ENCODE data around the gene ANXA9.

The ANXA9 gene

DNA sequence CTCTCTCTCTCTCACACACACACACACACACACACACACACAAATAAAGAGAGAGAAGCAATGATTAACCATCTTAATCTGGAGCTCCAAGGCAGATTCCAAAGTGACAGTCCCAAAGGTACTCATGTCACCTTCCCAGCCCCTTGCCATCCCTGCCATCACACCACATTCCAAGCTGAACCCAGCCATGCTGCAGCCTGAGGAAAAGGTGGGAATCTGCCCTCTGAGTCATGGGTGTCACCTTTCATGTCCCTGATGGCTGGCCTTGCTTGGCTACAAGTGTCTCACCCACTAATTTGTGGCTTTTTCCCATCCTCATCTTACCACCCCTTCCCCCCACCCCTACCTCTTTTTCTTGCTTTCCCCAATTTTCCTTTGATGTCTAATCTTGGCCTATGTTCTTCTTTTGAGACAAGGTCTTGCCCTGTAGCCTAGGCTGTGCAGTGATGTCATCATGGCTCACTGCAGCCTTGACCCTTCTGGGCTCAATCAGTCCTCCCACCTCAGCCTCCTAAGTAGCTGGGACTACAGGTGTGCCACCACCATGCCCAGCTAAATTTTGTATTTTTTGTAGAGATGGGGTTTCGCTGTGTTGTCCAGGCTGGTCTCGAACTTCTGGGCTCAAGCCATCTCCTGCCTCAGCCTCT, 3.2 kb downstream of the ANXA9 start:
- TF ChIP-seq, protein P1, sequence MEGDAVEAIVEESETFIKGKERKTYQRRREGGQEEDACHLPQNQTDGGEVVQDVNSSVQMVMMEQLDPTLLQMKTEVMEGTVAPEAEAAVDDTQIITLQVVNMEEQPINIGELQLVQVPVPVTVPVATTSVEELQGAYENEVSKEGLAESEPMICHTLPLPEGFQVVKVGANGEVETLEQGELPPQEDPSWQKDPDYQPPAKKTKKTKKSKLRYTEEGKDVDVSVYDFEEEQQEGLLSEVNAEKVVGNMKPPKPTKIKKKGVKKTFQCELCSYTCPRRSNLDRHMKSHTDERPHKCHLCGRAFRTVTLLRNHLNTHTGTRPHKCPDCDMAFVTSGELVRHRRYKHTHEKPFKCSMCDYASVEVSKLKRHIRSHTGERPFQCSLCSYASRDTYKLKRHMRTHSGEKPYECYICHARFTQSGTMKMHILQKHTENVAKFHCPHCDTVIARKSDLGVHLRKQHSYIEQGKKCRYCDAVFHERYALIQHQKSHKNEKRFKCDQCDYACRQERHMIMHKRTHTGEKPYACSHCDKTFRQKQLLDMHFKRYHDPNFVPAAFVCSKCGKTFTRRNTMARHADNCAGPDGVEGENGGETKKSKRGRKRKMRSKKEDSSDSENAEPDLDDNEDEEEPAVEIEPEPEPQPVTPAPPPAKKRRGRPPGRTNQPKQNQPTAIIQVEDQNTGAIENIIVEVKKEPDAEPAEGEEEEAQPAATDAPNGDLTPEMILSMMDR (conservative IDR thresholded peaks at IDR 0.05; ENCODE audit: low read length): no peak
- DNase-seq (ENCODE audit: low read depth): no peak
- H3K4me3 ChIP-seq (ENCODE audit: low read length): no peak overlapping the region

DNA sequence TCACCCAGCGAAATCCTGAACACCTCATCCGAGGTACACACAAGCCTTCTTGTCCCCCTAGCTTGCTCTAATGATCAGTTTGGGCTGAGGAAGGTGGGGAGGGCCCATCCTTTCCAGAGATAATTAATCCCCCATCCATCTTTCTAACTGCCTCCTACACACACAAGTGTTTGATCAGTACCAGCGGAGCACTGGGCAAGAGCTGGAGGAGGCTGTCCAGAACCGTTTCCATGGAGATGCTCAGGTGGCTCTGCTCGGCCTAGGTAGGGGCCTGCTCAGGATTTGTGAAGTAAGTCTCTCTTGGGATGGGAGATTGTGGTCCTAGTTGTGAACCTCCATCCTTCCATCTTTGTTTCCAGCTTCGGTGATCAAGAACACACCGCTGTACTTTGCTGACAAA, 5.8 kb downstream of the ANXA9 start:
- TF ChIP-seq, protein P1 (conservative IDR thresholded peaks at IDR 0.05; ENCODE audit: low read length): no peak
- H3K4me3 ChIP-seq (ENCODE audit: low read length): no peak overlapping the region
- no peak for DNase-seq (ENCODE audit: low read depth)

DNA sequence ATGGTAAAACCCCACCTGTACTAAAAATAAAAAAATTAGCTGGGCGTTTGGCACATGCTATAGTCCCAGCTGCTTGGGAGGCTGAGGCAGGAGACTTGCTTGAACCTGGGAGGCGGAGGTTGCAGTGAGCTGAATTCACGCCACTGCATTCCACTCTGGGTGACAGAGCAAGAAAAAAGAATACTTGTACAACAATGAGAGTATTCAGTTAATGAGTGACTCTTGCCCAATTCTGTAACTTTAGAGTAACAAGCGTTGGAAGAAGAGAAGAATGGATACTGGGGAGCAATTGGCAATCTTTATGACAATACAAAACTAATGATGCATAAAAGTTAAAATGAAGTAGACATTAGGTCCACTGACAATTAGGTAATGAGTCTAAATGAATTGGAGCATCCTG, 10.5 kb downstream of the ANXA9 start:
- no peak overlapping the region for H3K4me3 ChIP-seq (ENCODE audit: low read length)
- TF ChIP-seq, protein P1 (conservative IDR thresholded peaks at IDR 0.05; ENCODE audit: low read length): no peak
- no peak for DNase-seq (ENCODE audit: low read depth)

DNA sequence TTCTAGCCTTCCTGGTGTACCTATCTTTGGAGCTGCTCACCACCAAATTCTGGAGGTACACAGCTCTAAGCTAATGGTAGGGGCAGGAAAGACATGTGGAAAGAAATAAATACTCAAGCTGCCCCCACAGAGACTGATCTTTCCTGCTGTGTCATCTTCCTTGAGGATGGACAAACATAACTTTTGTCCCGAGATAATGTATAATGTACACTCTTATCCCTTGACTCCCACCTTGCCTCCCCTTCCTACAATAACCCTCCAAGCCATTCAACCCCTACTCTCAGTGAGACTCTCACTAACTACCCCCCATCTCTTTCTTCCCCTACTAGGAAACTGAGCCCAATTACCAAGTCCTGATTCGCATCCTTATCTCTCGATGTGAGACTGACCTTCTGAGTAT, 12.2 kb downstream of the ANXA9 start:
- no peak for DNase-seq (ENCODE audit: low read depth)
- TF ChIP-seq, protein P1 (conservative IDR thresholded peaks at IDR 0.05; ENCODE audit: low read length): no peak
- no peak overlapping the region for H3K4me3 ChIP-seq (ENCODE audit: low read length)

DNA sequence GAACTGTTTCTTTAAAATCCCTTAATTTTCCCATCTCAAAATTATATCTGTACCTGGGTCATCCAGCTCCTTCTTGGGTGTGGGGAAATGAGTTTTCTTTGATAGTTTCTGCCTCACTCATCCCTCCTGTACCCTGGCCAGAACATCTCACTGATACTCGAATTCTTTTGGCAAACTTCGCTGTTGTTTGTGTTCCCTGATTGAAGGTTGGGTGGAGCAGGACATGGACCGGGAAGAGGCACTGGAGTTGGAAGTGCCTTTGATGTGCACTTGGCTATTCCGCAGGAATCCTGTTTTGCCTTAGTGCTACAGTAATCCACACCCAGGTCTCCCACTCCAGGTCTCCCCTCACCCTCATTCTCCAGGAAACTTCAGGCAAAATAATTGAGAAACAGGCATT, 13.4 kb downstream of the ANXA9 start:
- no peak for DNase-seq (ENCODE audit: low read depth)
- TF ChIP-seq, protein P1 (conservative IDR thresholded peaks at IDR 0.05; ENCODE audit: low read length): no peak
- H3K4me3 ChIP-seq (ENCODE audit: low read length): no peak overlapping the region; the same call in 1 of the 2 replicates

DNA sequence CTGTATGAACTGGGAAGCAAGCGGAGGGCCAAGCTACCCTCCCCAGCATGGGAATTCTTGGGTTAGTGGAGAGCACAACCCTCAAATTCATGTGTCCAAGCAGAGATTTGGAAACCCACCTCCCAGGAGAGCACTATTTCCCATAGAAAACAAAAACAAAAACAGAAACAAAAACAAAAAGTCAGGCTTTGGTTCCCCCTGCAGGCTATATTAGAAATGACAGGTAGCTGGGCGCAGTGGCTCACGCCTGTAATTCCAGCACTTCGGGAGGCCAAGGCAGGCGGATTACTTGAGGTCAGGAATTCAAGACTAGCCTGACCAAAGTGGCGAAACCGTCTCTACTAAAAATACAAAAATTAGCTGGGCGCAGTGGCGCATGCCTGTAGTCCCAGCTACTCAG, 13.8 kb downstream of the ANXA9 start:
- H3K4me3 ChIP-seq (ENCODE audit: low read length): peak overlapping the region; percentile 40
- peak; percentile 64 for DNase-seq (ENCODE audit: low read depth)
- TF ChIP-seq, protein P1 (conservative IDR thresholded peaks at IDR 0.05; ENCODE audit: low read length): peak; percentile 69

DNA sequence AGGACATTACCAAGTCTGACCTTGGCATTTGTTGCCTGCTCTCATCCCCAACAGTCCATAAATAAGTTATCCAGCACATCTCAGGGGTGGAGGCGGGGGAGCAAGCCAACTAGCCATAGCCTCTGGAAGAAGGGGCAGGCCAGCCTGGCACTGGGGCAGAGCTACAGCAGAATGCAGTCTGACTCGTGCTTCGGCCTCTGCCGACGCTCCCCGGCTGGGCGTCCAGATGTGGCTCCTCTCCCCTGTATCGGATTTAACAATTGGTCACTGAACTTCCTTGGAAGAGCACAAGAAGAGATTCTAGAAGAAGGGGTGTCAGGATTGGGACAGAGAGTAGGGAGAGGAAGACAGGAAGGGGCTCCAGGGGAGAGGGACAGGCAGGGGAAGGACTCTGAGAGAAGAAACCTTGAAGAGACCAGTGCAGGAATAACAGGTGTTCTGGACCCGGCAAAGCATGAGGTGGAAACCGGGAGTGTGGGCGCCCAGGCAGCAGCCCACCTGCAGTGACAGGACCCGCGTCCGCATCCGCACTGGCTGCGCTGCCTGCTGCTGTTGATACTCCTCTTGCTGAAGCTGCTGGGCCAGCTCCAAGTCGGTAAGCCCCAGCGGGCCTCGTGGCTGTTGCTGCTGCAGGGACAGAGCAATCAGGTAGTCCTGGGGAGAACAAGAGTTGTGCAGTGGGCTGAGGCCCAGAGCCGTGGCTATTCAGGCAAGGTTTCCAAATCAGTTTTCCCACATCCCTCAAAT, 15.2 kb downstream of the ANXA9 start:
- H3K4me3 ChIP-seq (ENCODE audit: low read length): no peak overlapping the region
- no peak for DNase-seq (ENCODE audit: low read depth)
- TF ChIP-seq, protein P1 (conservative IDR thresholded peaks at IDR 0.05; ENCODE audit: low read length): no peak
